Astrocyte of the cerebellum (primary cell): ENCODE data around the gene CREB3L4.
"Not testable (repeated sequence)": the region's sequence is repeated elsewhere in the genome, so short reads cannot be mapped to it uniquely, and the experiment has no call there.

Experiments
- DNase-seq: peaks from one replicate; pipeline ENCODE4 v3.0.0-alpha.2; 2011; ENCODE audit warnings: low read depth
- H3K4me3 ChIP-seq: 2 replicates; pipeline ENCODE4 v1.5.1; 2011; ENCODE audit warnings: mild to moderate bottlenecking, low read depth, low read length, moderate library complexity
- CTCF ChIP-seq: IDR thresholded peaks from 2 replicates; pipeline ENCODE4 v1.5.1; 2012; ENCODE audit warnings: low read length, low read depth, moderate library complexity, mild to moderate bottlenecking; ENCODE audit errors: missing control alignments
- in situ Hi-C: cut with HindIII; loops from 2 replicates; pipeline ENCODE4 v1.10.0; 2017; ENCODE audit warnings: low sequenced_read_pairs

Gene CREB3L4

DNA sequence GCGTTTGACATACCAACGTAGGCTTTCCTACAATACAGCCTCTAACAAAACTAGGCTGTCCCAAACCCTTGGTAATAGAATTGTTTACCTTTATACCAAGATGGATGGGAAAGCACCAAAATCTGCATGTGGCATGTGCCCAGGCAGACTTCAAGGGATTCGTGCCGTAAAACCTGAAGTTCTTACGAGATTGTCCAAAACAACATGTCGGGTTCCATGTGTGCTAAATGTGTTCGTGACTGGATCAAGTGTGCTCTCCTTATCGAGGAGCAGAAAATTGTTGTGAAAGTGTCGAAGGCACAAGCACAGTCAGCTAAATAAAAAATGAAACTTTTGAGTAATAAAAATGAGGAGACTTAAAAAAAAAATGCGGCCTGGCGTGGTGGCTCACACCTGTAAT, 27.9 kb downstream of the CREB3L4 start:
- no peak for TF ChIP-seq CTCF
- no peak for DNase-seq
- H3K4me3 ChIP-seq = no peak overlapping the region
- in situ Hi-C loops = no loop called here

- in situ Hi-C loops, H3K4me3 ChIP-seq, DNase-seq: not testable (repeated sequence)
Measured at GRCh38 chr1:153996882-153997281, 29.2 kb downstream of the CREB3L4 start.

- no peak for TF ChIP-seq CTCF
- DNase-seq = no peak
- in situ Hi-C loops = no loop called here
- H3K4me3 ChIP-seq = no peak overlapping the region
Measured at GRCh38 chr1:154000420-154000819, 32.7 kb downstream of the CREB3L4 start.

- no peak overlapping the region for H3K4me3 ChIP-seq
- no peak for TF ChIP-seq CTCF
- no peak for DNase-seq
- in situ Hi-C loops = no loop called here
Measured at GRCh38 chr1:154006136-154006535, 38.4 kb downstream of the CREB3L4 start.

DNA sequence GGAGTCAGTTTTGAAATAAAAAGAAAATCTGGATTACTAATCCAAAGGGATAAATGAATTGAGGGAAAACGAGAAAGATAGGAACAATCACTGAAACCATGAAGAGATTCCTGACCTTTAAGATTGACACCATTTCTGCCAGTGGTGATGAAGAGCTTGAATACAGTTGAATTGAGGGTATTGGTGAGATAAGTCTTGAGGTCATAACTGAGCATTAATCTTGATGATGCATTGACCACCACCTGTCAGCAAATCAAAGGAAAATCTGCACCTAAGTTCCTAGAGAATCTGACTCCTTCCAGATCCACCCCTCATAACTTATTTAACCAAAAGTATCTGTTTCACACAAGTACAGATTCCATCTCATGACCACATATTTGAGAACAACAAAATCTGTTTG, 44.4 kb downstream of the CREB3L4 start:
- in situ Hi-C loops = no loop called here
- TF ChIP-seq CTCF = no peak
- no peak overlapping the region for H3K4me3 ChIP-seq
- no peak for DNase-seq

DNA sequence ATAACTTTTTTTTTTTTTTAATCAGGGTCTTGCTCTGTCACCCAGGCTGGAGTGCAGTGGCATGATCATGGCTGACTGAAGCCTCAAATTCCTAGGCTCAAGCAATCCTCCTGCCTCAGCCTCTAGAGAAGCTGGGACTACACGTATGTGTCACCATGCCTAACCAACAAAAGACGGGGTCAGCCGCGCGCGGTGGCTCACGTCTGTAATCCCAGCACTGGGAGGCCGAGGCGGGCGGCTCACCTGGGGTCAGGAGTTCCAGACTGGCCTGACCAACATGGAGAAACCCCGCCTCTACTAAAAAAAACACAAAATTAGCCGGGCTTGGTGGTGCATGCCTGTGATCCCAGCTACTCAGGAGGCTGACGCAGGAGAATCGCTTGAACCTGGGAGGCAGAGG, 44.8 kb downstream of the CREB3L4 start:
- in situ Hi-C loops, DNase-seq, H3K4me3 ChIP-seq: not testable (repeated sequence)

GRCh38 chr1:154014154-154014907, 46.6 kb downstream of the CREB3L4 start:
- TF ChIP-seq CTCF = no peak
- no peak overlapping the region for H3K4me3 ChIP-seq
- in situ Hi-C loops = no loop called here
- DNase-seq = no peak

GRCh38 chr1:154019269-154019668, 51.6 kb downstream of the CREB3L4 start:
- TF ChIP-seq CTCF = no peak
- no peak for DNase-seq
- no peak overlapping the region for H3K4me3 ChIP-seq
- in situ Hi-C loops = no loop called here
